DOHH2 (cell line): ENCODE measurements around the gene COQ9.

Source experiments
- CTCF ChIP-seq: fragments of 200-600 bp; sonication (generic); IDR thresholded peaks from one replicate; pipeline ENCODE4 v1.5.1; 2014; ENCODE audit warnings: antibody characterized with exemption, mild to moderate bottlenecking, low read depth, low read length; ENCODE audit not compliant: poor library complexity, severe bottlenecking
- EZH2phosphoT487 ChIP-seq: fragments of 200-600 bp; sonication (generic); IDR thresholded peaks from 2 replicates; pipeline ENCODE4 v1.6.1; 2017; ENCODE audit warnings: borderline replicate concordance, mild to moderate bottlenecking, antibody characterized with exemption, low read length, moderate library complexity, mixed read lengths

- no peak for TF ChIP-seq CTCF
- no peak for TF ChIP-seq EZH2phosphoT487
Measured at GRCh38 chr16:57409065-57409464, 38.2 kb upstream of the COQ9 start.
